ENCODE results near the gene KCNK5. TPM values are rescaled to one million over a fixed set of nuclear protein-coding genes. Genes with fewer than 3 reads are reported as not detected.

Gene KCNK5
- polyA plus RNA-seq, 2 of the 4 experiments (the other 2 are of a cell fraction), result 1.5 to 2.3 TPM

GRCh38 chr6:39250507-39250906 lies 21.2 kb upstream of the KCNK5 start:
- Histone ChIP-seq H3K4me1 (no peaks in the 10 kb centered on the region), H3K4me3 (no peak overlapping the region), H3K9me3 (no peaks in the 10 kb centered on the region; the same call in 2 of the 3 replicates), H3K4me2 (no peak overlapping the region), H3K27ac (no peak overlapping the region)
- no peak for TF ChIP-seq EHF (CRISPR knock-in tag; IDR thresholded peaks at IDR 0.05)
- TF ChIP-seq CHD2 (IDR thresholded peaks at IDR 0.05; ENCODE audit: low read length, partially characterized antibody), result no peak
- no peak for TF ChIP-seq JUNB (IDR thresholded peaks at IDR 0.05)
- TF ChIP-seq EHMT2 (IDR thresholded peaks at IDR 0.05; ENCODE audit: low read depth), result no peak
- TF ChIP-seq NPAS2 (CRISPR knock-in tag; IDR thresholded peaks at IDR 0.05; ENCODE audit: borderline replicate concordance), result no peak
- TF ChIP-seq CHD4 (IDR thresholded peaks at IDR 0.05; ENCODE audit: borderline replicate concordance), result no peak
- TF ChIP-seq POLR2AphosphoS2 (conservative IDR thresholded peaks at IDR 0.05; ENCODE audit: low read length), result no peak
- no peak for TF ChIP-seq ZNF302 (CRISPR knock-in tag; IDR thresholded peaks at IDR 0.05)
- no peak for TF ChIP-seq REST (IDR thresholded peaks at IDR 0.05)
- no peak for TF ChIP-seq SMC3 (IDR thresholded peaks at IDR 0.05)
- TF ChIP-seq JUN (IDR thresholded peaks at IDR 0.05), result no peak
- TF ChIP-seq BHLHE40 (IDR thresholded peaks at IDR 0.05; ENCODE audit: low read depth, low read length), result no peak
- no peak for TF ChIP-seq FOSB (CRISPR knock-in tag; IDR thresholded peaks at IDR 0.05)
- no peak for FAIRE-seq
- POLR2A ChIA-PET, result no interaction called here
- ATAC-seq, result no peak
- CTCF ChIA-PET, result no interaction called here
- DNase-seq (ENCODE audit: low read depth in 1 of 2, low spot score in 1 of 2), result no peak

GRCh38 chr6:39249278-39249677 lies 20.0 kb upstream of the KCNK5 start:
- FAIRE-seq, result no peak
- no peak for TF ChIP-seq EHMT2 (IDR thresholded peaks at IDR 0.05; ENCODE audit: low read depth)
- no peak for TF ChIP-seq NR3C1 (IDR thresholded peaks at IDR 0.05)
- no peak for TF ChIP-seq HOXA7 (CRISPR knock-in tag; IDR thresholded peaks at IDR 0.05)
- TF ChIP-seq PBX3 (IDR thresholded peaks at IDR 0.05), result no peak
- TF ChIP-seq HEYL (CRISPR knock-in tag; IDR thresholded peaks at IDR 0.05), result no peak
- no peak for TF ChIP-seq HDAC2 (IDR thresholded peaks at IDR 0.05)
- TF ChIP-seq RNF2 (IDR thresholded peaks at IDR 0.05; ENCODE audit: borderline replicate concordance, low read depth), result no peak
- no peak for TF ChIP-seq BHLHE40 (IDR thresholded peaks at IDR 0.05; ENCODE audit: low read depth, low read length)

GRCh38 chr6:39247667-39248194 lies 18.5 kb upstream of the KCNK5 start:
- DNase-seq (ENCODE audit: low read depth in 1 of 2, low spot score in 1 of 2), result no peak
- H3K9me3 ChIP-seq, result no peaks in the 10 kb centered on the region
- FAIRE-seq, result no peak
- H3K4me3 ChIP-seq, result no peak overlapping the region
- no peak for ATAC-seq
- WGBS (ENCODE audit: missing lambda C conversion rate), result 91% methylated on average over 5 of the region's 5 CpGs
- H3K4me1 ChIP-seq, result no peaks in the 10 kb centered on the region
- ChIA-PET CTCF (no interaction called here), POLR2A (no interaction called here)
- no peak overlapping the region for H3K27ac ChIP-seq
- H3K4me2 ChIP-seq, result no peak overlapping the region
- no peak for TF ChIP-seq CTCF (IDR thresholded peaks at IDR 0.05)
- TF ChIP-seq NPAS2 (CRISPR knock-in tag; IDR thresholded peaks at IDR 0.05; ENCODE audit: borderline replicate concordance), result no peak
- no peak for TF ChIP-seq JUNB (IDR thresholded peaks at IDR 0.05)
- no peak for TF ChIP-seq ZNF302 (CRISPR knock-in tag; IDR thresholded peaks at IDR 0.05)
- TF ChIP-seq E2F6 (IDR thresholded peaks at IDR 0.05; ENCODE audit: borderline replicate concordance, low read depth), result no peak
- TF ChIP-seq MAFK (IDR thresholded peaks at IDR 0.05; ENCODE audit: partially characterized antibody), result no peak
- no peak for TF ChIP-seq ZC3H11A (IDR thresholded peaks at IDR 0.05)
- TF ChIP-seq HES2 (IDR thresholded peaks at IDR 0.05), result no peak
- no peak for TF ChIP-seq EHMT2 (IDR thresholded peaks at IDR 0.05; ENCODE audit: low read depth)
- TF ChIP-seq HOXA7 (CRISPR knock-in tag; IDR thresholded peaks at IDR 0.05), result no peak
- no peak for TF ChIP-seq SREBF2 (IDR thresholded peaks at IDR 0.05)
- TF ChIP-seq HOXB13 (CRISPR knock-in tag; IDR thresholded peaks at IDR 0.05; ENCODE audit: low read depth), result no peak
- no peak for TF ChIP-seq USF2 (IDR thresholded peaks at IDR 0.05)

More at GRCh38 chr6:39249278-39249677, 20.0 kb upstream of the KCNK5 start:
- WGBS (ENCODE audit: missing lambda C conversion rate), result 86% methylated on average over 1 of the region's 1 CpG
- H3K4me3 ChIP-seq, result no peak overlapping the region
- no peaks in the 10 kb centered on the region for H3K4me1 ChIP-seq
- no peak overlapping the region for H3K27ac ChIP-seq
- H3K4me2 ChIP-seq, result no peak overlapping the region
- no peak for ATAC-seq
- H3K9me3 ChIP-seq, result no peaks in the 10 kb centered on the region
- DNase-seq (ENCODE audit: low read depth in 1 of 2, low spot score in 1 of 2), result no peak
- ChIA-PET POLR2A (no interaction called here), CTCF (no interaction called here)
